ENCODE measurements around the gene CASP7. TPM values are rescaled to one million over a fixed set of nuclear protein-coding genes. Genes with fewer than 3 reads are reported as not detected.

CASP7 gene
- total RNA-seq, 1 experiment from 2014 or later: 4.7 TPM

DNA sequence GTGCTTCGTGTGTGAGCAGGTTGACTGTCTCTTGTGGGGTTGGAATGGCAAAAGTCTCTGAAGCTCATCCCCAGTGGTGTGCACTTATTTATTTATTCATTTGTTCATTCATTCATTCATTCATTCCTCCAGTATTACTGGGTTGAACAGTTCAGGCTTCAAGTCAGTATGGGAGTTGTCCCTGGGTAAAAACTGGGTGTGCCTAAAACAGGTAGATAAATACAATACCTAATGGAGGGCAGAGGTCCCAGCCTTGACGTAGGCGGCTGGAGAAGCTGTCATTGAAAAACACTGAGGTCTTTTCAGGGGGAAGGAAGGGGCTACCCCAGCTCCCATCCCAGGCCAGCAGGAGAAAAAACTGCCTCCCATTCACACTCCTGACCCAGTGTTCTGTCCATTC is 11.0 kb downstream of the CASP7 start:
- no peak overlapping the region for H2BK5ac ChIP-seq (ENCODE audit: insufficient read length, low read length)
- H2BK20ac ChIP-seq (ENCODE audit: low read depth, low read length, poor library complexity, severe bottlenecking): no peak overlapping the region
- H3K79me2 ChIP-seq (ENCODE audit: insufficient read depth, low read length): no peaks in the 10 kb centered on the region
- H2AK5ac ChIP-seq (ENCODE audit: insufficient read length, low read length): no peak overlapping the region
- H3K4me3 Mint-ChIP-seq: no peak overlapping the region
- no peaks in the 10 kb centered on the region for H3K23me2 ChIP-seq (ENCODE audit: insufficient read length, low read depth, low read length, poor library complexity, severe bottlenecking)
- H3K4me1 Mint-ChIP-seq: peaks cover 21 to 36% of the 10 kb centered on the region in 2 experiments
- H2BK12ac ChIP-seq (ENCODE audit: insufficient read length, low read depth, low read length): no peak overlapping the region
- DNase-seq: no peak
- no peak overlapping the region for H3K27ac ChIP-seq (ENCODE audit: insufficient read length, low read depth, low read length)
- no peak overlapping the region for H4K5ac ChIP-seq (ENCODE audit: insufficient read length, low read depth, low read length)
- H3K9ac ChIP-seq (ENCODE audit: extremely low read depth, insufficient read length, low read length): no peak overlapping the region
- no peaks in the 10 kb centered on the region for H3K79me1 ChIP-seq (ENCODE audit: insufficient read depth, low read depth, low read length, poor library complexity, severe bottlenecking)
- H3K4me2 ChIP-seq (ENCODE audit: insufficient read depth, insufficient read length, low read length): no peak overlapping the region
- no peak overlapping the region for H3K27ac Mint-ChIP-seq
- H3K14ac ChIP-seq (ENCODE audit: insufficient read depth, low read length): no peak overlapping the region
- H4K91ac ChIP-seq (ENCODE audit: insufficient read length, low read depth, low read length): no peak overlapping the region
- no peaks in the 10 kb centered on the region for H4K20me1 ChIP-seq (ENCODE audit: control insufficient read depth, insufficient read depth, insufficient read length)
- no peak overlapping the region for H4K8ac ChIP-seq (replicated peaks; ENCODE audit: insufficient read length, low read depth, low read length)
- no peaks in the 10 kb centered on the region; the same call in 1 of the 2 replicates for H3K27me3 Mint-ChIP-seq (ENCODE audit: low read depth)
- no CpG with 5 or more reads among the region's 3 CpGs for WGBS (ENCODE audit: extremely low coverage, insufficient read length, low lambda C conversion rate)
- no peaks in the 10 kb centered on the region for H3K9me3 ChIP-seq (ENCODE audit: control insufficient read depth, low read depth, low read length)
- TF ChIP-seq, protein P1, sequence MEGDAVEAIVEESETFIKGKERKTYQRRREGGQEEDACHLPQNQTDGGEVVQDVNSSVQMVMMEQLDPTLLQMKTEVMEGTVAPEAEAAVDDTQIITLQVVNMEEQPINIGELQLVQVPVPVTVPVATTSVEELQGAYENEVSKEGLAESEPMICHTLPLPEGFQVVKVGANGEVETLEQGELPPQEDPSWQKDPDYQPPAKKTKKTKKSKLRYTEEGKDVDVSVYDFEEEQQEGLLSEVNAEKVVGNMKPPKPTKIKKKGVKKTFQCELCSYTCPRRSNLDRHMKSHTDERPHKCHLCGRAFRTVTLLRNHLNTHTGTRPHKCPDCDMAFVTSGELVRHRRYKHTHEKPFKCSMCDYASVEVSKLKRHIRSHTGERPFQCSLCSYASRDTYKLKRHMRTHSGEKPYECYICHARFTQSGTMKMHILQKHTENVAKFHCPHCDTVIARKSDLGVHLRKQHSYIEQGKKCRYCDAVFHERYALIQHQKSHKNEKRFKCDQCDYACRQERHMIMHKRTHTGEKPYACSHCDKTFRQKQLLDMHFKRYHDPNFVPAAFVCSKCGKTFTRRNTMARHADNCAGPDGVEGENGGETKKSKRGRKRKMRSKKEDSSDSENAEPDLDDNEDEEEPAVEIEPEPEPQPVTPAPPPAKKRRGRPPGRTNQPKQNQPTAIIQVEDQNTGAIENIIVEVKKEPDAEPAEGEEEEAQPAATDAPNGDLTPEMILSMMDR (conservative IDR thresholded peaks at IDR 0.05): no peak
- no peak overlapping the region for H2AFZ ChIP-seq (ENCODE audit: low read length)
- no peaks in the 10 kb centered on the region for H3K27me3 ChIP-seq (ENCODE audit: insufficient read depth, low read length)
- no peak overlapping the region for H3K18ac ChIP-seq (ENCODE audit: insufficient read length, low read depth, low read length)
- no peak overlapping the region for H3K23ac ChIP-seq (ENCODE audit: insufficient read length, low read depth, low read length)
- H3K36me3 Mint-ChIP-seq (ENCODE audit: insufficient read depth in 1 of 3, low read depth in 3 of 3): peaks cover 15 to 30% (median 18%) of the 10 kb centered on the region in 3 experiments
- no peak overlapping the region for H2BK15ac ChIP-seq (ENCODE audit: low read depth, low read length)
- H3K4ac ChIP-seq (ENCODE audit: low read depth, low read length): no peak overlapping the region
- H3T11ph ChIP-seq (ENCODE audit: low read length): no peak overlapping the region
- H3K4me1 ChIP-seq (ENCODE audit: insufficient read depth, low read length): no peaks in the 10 kb centered on the region; the same call in 1 of the 2 replicates
- no peak overlapping the region for H3K56ac ChIP-seq (ENCODE audit: insufficient read length, low read depth, low read length)
- H3K9me3 Mint-ChIP-seq: peaks cover 19 to 21% of the 10 kb centered on the region in 2 experiments
- no peak overlapping the region for H2BK120ac ChIP-seq (ENCODE audit: low read depth, low read length, poor library complexity, severe bottlenecking)

All from H9 (cell line).